ENCODE results near the gene UPF3A. TPM values are rescaled to one million over a fixed set of nuclear protein-coding genes. Genes with fewer than 3 reads are reported as not detected.

The UPF3A gene
- total and polyA plus RNA-seq, 9 of the 15 experiments (the other 6 are each of a cell fraction or from before 2014, with no cell fraction given) = 15.6 to 76.5 (median 40.9) TPM

GRCh38 chr13:114237415-114238112 lies 43.8 kb upstream of the UPF3A start (continued):
- TF ChIP-seq ZNF639 (CRISPR knock-in tag; conservative IDR thresholded peaks at IDR 0.05 in 1 of 2, IDR thresholded peaks at IDR 0.05 in 1 of 2) = no peak
- TF ChIP-seq NR2F6 (CRISPR knock-in tag; IDR thresholded peaks at IDR 0.05) = no peak
- TF ChIP-seq TAF9B (IDR thresholded peaks at IDR 0.05; ENCODE audit: partially characterized antibody) = peak; percentile 25
- TF ChIP-seq ZNF347 (CRISPR knock-in tag; IDR thresholded peaks at IDR 0.05; ENCODE audit: low read depth) = no peak
- TF ChIP-seq, protein P1, sequence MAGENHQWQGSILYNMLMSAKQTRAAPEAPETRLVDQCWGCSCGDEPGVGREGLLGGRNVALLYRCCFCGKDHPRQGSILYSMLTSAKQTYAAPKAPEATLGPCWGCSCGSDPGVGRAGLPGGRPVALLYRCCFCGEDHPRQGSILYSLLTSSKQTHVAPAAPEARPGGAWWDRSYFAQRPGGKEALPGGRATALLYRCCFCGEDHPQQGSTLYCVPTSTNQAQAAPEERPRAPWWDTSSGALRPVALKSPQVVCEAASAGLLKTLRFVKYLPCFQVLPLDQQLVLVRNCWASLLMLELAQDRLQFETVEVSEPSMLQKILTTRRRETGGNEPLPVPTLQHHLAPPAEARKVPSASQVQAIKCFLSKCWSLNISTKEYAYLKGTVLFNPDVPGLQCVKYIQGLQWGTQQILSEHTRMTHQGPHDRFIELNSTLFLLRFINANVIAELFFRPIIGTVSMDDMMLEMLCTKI (IDR thresholded peaks at IDR 0.05; ENCODE audit: partially characterized antibody) = no peak
- TF ChIP-seq HDAC3 (IDR thresholded peaks at IDR 0.05; ENCODE audit: borderline replicate concordance, partially characterized antibody) = peak; percentile 30
- no peak for TF ChIP-seq ZEB2 (IDR thresholded peaks at IDR 0.05)
- TF ChIP-seq CEBPB (tag; IDR thresholded peaks at IDR 0.05) = no peak
- TF ChIP-seq STAG1 (CRISPR knock-in tag; IDR thresholded peaks at IDR 0.05; ENCODE audit: borderline replicate concordance) = no peak
- TF ChIP-seq, protein P2, sequence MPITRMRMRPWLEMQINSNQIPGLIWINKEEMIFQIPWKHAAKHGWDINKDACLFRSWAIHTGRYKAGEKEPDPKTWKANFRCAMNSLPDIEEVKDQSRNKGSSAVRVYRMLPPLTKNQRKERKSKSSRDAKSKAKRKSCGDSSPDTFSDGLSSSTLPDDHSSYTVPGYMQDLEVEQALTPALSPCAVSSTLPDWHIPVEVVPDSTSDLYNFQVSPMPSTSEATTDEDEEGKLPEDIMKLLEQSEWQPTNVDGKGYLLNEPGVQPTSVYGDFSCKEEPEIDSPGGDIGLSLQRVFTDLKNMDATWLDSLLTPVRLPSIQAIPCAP (CRISPR knock-in tag; IDR thresholded peaks at IDR 0.05; ENCODE audit: borderline replicate concordance) = no peak
- no peak for TF ChIP-seq ZNF311 (CRISPR knock-in tag; IDR thresholded peaks at IDR 0.05)
- TF ChIP-seq DDX20 (tag; IDR thresholded peaks at IDR 0.05; ENCODE audit: low read depth) = no peak
- peak; percentile 55; the same call in 1 of the 2 replicates for TF ChIP-seq GABPB1 (CRISPR knock-in tag; IDR thresholded peaks at IDR 0.05)
- TF ChIP-seq, protein P3, sequence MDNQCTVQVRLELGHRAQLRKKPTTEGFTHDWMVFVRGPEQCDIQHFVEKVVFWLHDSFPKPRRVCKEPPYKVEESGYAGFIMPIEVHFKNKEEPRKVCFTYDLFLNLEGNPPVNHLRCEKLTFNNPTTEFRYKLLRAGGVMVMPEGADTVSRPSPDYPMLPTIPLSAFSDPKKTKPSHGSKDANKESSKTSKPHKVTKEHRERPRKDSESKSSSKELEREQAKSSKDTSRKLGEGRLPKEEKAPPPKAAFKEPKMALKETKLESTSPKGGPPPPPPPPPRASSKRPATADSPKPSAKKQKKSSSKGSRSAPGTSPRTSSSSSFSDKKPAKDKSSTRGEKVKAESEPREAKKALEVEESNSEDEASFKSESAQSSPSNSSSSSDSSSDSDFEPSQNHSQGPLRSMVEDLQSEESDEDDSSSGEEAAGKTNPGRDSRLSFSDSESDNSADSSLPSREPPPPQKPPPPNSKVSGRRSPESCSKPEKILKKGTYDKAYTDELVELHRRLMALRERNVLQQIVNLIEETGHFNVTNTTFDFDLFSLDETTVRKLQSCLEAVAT (IDR thresholded peaks at IDR 0.05) = peak in 1 of 2 experiments; percentile 53; a peak in 1 of 4 replicates
- no peak for TF ChIP-seq CC2D1A (IDR thresholded peaks at IDR 0.05)
- no peak for TF ChIP-seq RUNX1 (IDR thresholded peaks at IDR 0.05; ENCODE audit: low read depth)

Data from K562 (cell line).